ENCODE data around the gene GNA12. TPM values are rescaled to one million over a fixed set of nuclear protein-coding genes. Genes with fewer than 3 reads are reported as not detected.

Gene GNA12
- total RNA-seq, 1 experiment from 2014 or later = 63.8 TPM

DNA sequence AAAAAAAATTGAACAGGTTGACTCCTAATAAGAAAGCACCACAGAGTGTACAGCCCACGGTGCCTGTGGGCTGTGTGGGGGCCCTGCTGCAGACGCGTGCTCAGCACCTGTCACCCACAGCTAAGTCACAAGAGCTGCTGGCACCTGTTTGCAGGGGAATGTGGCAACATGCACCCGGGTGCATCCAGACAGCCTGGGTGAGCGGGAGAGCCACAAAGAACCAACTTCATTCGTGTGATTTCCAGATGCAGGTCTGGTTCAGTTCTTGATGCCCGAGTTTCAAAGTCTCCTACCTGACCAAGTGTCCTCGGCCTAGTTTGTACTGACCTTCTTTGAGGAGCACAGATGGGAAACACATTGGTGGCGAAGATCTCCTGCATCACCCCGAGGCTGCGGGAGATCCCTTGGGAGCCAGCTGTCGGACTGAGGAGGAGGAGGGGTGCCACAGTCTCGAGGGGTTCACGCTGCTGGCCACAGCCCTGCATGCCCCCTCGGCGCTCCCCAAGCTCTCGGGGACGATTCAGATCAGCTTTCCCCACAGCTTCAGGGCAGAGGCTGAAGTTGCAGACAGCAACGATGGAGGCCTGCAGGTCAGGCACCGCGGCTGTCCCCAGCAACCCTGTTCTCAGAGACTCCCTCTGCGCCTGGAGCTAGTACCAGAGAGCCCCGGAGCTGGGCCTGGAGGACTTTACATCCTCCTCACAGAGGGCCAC is 120.8 kb downstream of the GNA12 start:
- Mint-ChIP-seq H3K4me3 (ENCODE audit: unreplicated experiment) (no peak overlapping the region), H3K27me3 (ENCODE audit: insufficient read depth, unreplicated experiment) (no peaks in the 10 kb centered on the region), H3K27ac (ENCODE audit: unreplicated experiment) (no peak overlapping the region), H3K4me1 (ENCODE audit: low read depth, unreplicated experiment) (no peaks in the 10 kb centered on the region), H3K9me3 (ENCODE audit: unreplicated experiment) (no peaks in the 10 kb centered on the region), H3K36me3 (ENCODE audit: insufficient read depth, unreplicated experiment) (peaks cover 48% of the 10 kb centered on the region)
- no peak for DNase-seq
- TF ChIP-seq, protein P1, sequence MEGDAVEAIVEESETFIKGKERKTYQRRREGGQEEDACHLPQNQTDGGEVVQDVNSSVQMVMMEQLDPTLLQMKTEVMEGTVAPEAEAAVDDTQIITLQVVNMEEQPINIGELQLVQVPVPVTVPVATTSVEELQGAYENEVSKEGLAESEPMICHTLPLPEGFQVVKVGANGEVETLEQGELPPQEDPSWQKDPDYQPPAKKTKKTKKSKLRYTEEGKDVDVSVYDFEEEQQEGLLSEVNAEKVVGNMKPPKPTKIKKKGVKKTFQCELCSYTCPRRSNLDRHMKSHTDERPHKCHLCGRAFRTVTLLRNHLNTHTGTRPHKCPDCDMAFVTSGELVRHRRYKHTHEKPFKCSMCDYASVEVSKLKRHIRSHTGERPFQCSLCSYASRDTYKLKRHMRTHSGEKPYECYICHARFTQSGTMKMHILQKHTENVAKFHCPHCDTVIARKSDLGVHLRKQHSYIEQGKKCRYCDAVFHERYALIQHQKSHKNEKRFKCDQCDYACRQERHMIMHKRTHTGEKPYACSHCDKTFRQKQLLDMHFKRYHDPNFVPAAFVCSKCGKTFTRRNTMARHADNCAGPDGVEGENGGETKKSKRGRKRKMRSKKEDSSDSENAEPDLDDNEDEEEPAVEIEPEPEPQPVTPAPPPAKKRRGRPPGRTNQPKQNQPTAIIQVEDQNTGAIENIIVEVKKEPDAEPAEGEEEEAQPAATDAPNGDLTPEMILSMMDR (IDR thresholded peaks at IDR 0.05; ENCODE audit: insufficient read depth in 1 of 2, low read depth in 1 of 2, low read length in 1 of 2, severe bottlenecking in 1 of 2, unreplicated experiment in 1 of 2) = no peak
- no peaks in the 10 kb centered on the region for H3K4me1 ChIP-seq
- no TSS peak for BruUV-seq (replicated peaks)
- ChIA-PET CTCF (interaction anchor here (0.7 kb wide), 1 partner anchor 14 kb away, joined by 3 read pairs; no protein-coding TSS in a partner anchor), POLR2A (no interaction called here)
- no peaks in the 10 kb centered on the region for H3K27me3 ChIP-seq (replicated peaks; ENCODE audit: control insufficient read depth, insufficient read depth, low read length)
- no peaks in the 10 kb centered on the region for H3K9me3 ChIP-seq
- intact Hi-C loops (cut with micrococcal nuclease; ENCODE audit: unreplicated experiment) = no loop called here
- no peak overlapping the region for H3K4me3 ChIP-seq (ENCODE audit: low read depth, low read length)
- H3K36me3 ChIP-seq (ENCODE audit: control insufficient read depth, insufficient read depth, low read length) = no peaks in the 10 kb centered on the region

GRCh38 chr7:2722591-2722990 is 121.5 kb downstream of the GNA12 start:
- Histone ChIP-seq H3K9me3 (no peaks in the 10 kb centered on the region), H3K4me1 (no peaks in the 10 kb centered on the region), H3K4me3 (ENCODE audit: low read depth, low read length) (no peak overlapping the region), H3K27me3 (replicated peaks; ENCODE audit: control insufficient read depth, insufficient read depth, low read length) (no peaks in the 10 kb centered on the region), H3K36me3 (ENCODE audit: control insufficient read depth, insufficient read depth, low read length) (no peaks in the 10 kb centered on the region)
- Mint-ChIP-seq H3K27ac (ENCODE audit: unreplicated experiment) (no peak overlapping the region), H3K4me1 (ENCODE audit: low read depth, unreplicated experiment) (no peaks in the 10 kb centered on the region), H3K9me3 (ENCODE audit: unreplicated experiment) (no peaks in the 10 kb centered on the region), H3K36me3 (ENCODE audit: insufficient read depth, unreplicated experiment) (peaks cover 48% of the 10 kb centered on the region), H3K4me3 (ENCODE audit: unreplicated experiment) (no peak overlapping the region), H3K27me3 (ENCODE audit: insufficient read depth, unreplicated experiment) (no peaks in the 10 kb centered on the region)
- intact Hi-C loops (cut with micrococcal nuclease; ENCODE audit: unreplicated experiment) = no loop called here
- no peak for DNase-seq
- BruUV-seq (replicated peaks) = no TSS peak
- ChIA-PET POLR2A (no interaction called here), CTCF (no interaction called here)
- TF ChIP-seq, protein P1 (IDR thresholded peaks at IDR 0.05; ENCODE audit: insufficient read depth in 1 of 2, low read depth in 1 of 2, low read length in 1 of 2, severe bottlenecking in 1 of 2, unreplicated experiment in 1 of 2) = no peak

DNA sequence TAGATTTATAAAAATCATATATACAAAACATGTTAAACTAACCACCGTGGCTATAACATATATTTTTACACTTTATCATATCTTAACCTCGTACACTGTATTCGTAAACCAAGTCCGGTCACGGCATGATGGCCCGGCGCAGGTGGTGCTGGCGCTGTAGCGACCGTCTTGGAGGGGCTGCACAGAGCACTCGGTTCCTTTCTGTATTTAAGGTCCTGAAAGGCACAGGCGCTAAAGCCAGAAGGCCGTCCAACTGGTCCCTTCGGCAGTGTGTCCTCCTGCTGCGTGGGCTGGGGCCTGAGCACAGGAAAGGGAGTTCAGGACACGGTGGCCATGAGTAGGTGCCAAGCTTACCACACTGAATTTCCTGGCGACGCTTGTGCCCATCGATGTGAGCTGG is 122.3 kb downstream of the GNA12 start:
- no peak for DNase-seq
- CTCF ChIA-PET = no interaction called here
- Mint-ChIP-seq H3K4me3 (ENCODE audit: unreplicated experiment) (no peak overlapping the region), H3K4me1 (ENCODE audit: low read depth, unreplicated experiment) (no peaks in the 10 kb centered on the region), H3K9me3 (ENCODE audit: unreplicated experiment) (no peaks in the 10 kb centered on the region), H3K36me3 (ENCODE audit: insufficient read depth, unreplicated experiment) (peaks cover 42% of the 10 kb centered on the region), H3K27ac (ENCODE audit: unreplicated experiment) (no peak overlapping the region), H3K27me3 (ENCODE audit: insufficient read depth, unreplicated experiment) (no peaks in the 10 kb centered on the region)
- POLR2A ChIA-PET = no interaction called here
- no peak overlapping the region for H3K4me3 ChIP-seq (ENCODE audit: low read depth, low read length)
- no peaks in the 10 kb centered on the region for H3K9me3 ChIP-seq
- no TSS peak for BruUV-seq (replicated peaks)
- TF ChIP-seq, protein P1 (IDR thresholded peaks at IDR 0.05; ENCODE audit: insufficient read depth in 1 of 2, low read depth in 1 of 2, low read length in 1 of 2, severe bottlenecking in 1 of 2, unreplicated experiment in 1 of 2) = no peak
- no peaks in the 10 kb centered on the region for H3K36me3 ChIP-seq (ENCODE audit: control insufficient read depth, insufficient read depth, low read length)
- intact Hi-C loops (cut with micrococcal nuclease; ENCODE audit: unreplicated experiment) = no loop called here
- no peaks in the 10 kb centered on the region for H3K27me3 ChIP-seq (replicated peaks; ENCODE audit: control insufficient read depth, insufficient read depth, low read length)
- no peaks in the 10 kb centered on the region for H3K4me1 ChIP-seq
